ENCODE measurements around the gene SEC62.

The SEC62 gene

GRCh38 chr3:169971522-169971921, 4.9 kb downstream of the SEC62 start:
- TF ChIP-seq, protein P1, sequence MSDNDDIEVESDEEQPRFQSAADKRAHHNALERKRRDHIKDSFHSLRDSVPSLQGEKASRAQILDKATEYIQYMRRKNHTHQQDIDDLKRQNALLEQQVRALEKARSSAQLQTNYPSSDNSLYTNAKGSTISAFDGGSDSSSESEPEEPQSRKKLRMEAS (IDR thresholded peaks at IDR 0.05), result no peak
- TF ChIP-seq EGR1 (IDR thresholded peaks at IDR 0.05), result no peak
- TF ChIP-seq CEBPB (IDR thresholded peaks at IDR 0.05), result peak; percentile 82
- TF ChIP-seq, protein P2, sequence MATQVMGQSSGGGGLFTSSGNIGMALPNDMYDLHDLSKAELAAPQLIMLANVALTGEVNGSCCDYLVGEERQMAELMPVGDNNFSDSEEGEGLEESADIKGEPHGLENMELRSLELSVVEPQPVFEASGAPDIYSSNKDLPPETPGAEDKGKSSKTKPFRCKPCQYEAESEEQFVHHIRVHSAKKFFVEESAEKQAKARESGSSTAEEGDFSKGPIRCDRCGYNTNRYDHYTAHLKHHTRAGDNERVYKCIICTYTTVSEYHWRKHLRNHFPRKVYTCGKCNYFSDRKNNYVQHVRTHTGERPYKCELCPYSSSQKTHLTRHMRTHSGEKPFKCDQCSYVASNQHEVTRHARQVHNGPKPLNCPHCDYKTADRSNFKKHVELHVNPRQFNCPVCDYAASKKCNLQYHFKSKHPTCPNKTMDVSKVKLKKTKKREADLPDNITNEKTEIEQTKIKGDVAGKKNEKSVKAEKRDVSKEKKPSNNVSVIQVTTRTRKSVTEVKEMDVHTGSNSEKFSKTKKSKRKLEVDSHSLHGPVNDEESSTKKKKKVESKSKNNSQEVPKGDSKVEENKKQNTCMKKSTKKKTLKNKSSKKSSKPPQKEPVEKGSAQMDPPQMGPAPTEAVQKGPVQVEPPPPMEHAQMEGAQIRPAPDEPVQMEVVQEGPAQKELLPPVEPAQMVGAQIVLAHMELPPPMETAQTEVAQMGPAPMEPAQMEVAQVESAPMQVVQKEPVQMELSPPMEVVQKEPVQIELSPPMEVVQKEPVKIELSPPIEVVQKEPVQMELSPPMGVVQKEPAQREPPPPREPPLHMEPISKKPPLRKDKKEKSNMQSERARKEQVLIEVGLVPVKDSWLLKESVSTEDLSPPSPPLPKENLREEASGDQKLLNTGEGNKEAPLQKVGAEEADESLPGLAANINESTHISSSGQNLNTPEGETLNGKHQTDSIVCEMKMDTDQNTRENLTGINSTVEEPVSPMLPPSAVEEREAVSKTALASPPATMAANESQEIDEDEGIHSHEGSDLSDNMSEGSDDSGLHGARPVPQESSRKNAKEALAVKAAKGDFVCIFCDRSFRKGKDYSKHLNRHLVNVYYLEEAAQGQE (IDR thresholded peaks at IDR 0.05; ENCODE audit: low read depth), result no peak

- TF ChIP-seq RAD21 (IDR thresholded peaks at IDR 0.05; ENCODE audit: low read depth) (no peak), CEBPB (IDR thresholded peaks at IDR 0.05) (no peak), CREB1 (IDR thresholded peaks at IDR 0.05; ENCODE audit: low read depth) (no peak), USF1 (IDR thresholded peaks at IDR 0.05) (no peak), TCF12 (IDR thresholded peaks at IDR 0.05; ENCODE audit: low read depth) (no peak), EGR1 (IDR thresholded peaks at IDR 0.05) (no peak), ZBTB7A (IDR thresholded peaks at IDR 0.05; ENCODE audit: low read depth) (no peak), EP300 (IDR thresholded peaks at IDR 0.05; ENCODE audit: borderline replicate concordance) (no peak)
These were observed 13.4 kb downstream of the SEC62 start for GRCh38 chr3:169980055-169980454.

DNA sequence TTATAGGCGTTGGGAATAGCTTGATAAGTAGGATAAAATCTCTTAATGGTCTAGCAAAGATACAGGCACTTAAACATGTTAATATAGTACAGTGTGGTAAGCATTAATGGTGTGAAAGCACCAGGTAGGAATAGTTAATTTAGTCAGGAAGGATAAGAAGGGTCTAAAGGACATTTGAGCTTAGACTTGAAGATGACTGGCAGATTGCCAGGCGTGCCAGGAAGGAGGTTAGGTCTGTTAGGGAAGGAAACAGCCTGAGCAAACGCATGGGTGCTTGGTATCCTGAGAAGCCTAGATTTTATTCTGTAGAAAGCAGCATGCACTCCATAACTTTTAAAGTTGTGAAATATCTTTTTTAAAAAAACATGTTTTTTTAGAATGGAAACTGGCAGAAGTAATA, 17.7 kb downstream of the SEC62 start:
- 0 out of 2 replicates have a peak, but pooled peaks have one; percentile 23 for TF ChIP-seq NFIC (IDR thresholded peaks at IDR 0.05)
- TF ChIP-seq FOXM1 (IDR thresholded peaks at IDR 0.05; ENCODE audit: borderline replicate concordance, low read depth), result no peak

- TF ChIP-seq TCF12 (IDR thresholded peaks at IDR 0.05; ENCODE audit: low read depth) (no peak), USF1 (IDR thresholded peaks at IDR 0.05) (no peak), NFIC (IDR thresholded peaks at IDR 0.05) (no peak), RAD21 (IDR thresholded peaks at IDR 0.05; ENCODE audit: low read depth) (no peak), TEAD4 (IDR thresholded peaks at IDR 0.05) (no peak)
These were observed 23.8 kb downstream of the SEC62 start for GRCh38 chr3:169990431-169990830.

GRCh38 chr3:169992156-169992555, 25.5 kb downstream of the SEC62 start:
- TF ChIP-seq YY1 (IDR thresholded peaks at IDR 0.05; ENCODE audit: low read depth) (no peak), RAD21 (IDR thresholded peaks at IDR 0.05; ENCODE audit: low read depth) (no peak), CEBPB (IDR thresholded peaks at IDR 0.05) (no peak), TCF12 (IDR thresholded peaks at IDR 0.05; ENCODE audit: low read depth) (no peak), USF1 (IDR thresholded peaks at IDR 0.05) (no peak), ZBTB7A (IDR thresholded peaks at IDR 0.05; ENCODE audit: low read depth) (no peak), TEAD4 (IDR thresholded peaks at IDR 0.05) (no peak), FOXM1 (IDR thresholded peaks at IDR 0.05; ENCODE audit: borderline replicate concordance, low read depth) (no peak), EGR1 (IDR thresholded peaks at IDR 0.05) (no peak), CREB1 (IDR thresholded peaks at IDR 0.05; ENCODE audit: low read depth) (no peak), TAF1 (IDR thresholded peaks at IDR 0.05; ENCODE audit: low read depth) (no peak), NFIC (IDR thresholded peaks at IDR 0.05) (no peak), EP300 (IDR thresholded peaks at IDR 0.05; ENCODE audit: borderline replicate concordance) (no peak)
- TF ChIP-seq, protein P1 (IDR thresholded peaks at IDR 0.05), result no peak
- TF ChIP-seq, protein P2 (IDR thresholded peaks at IDR 0.05; ENCODE audit: low read depth), result no peak

GRCh38 chr3:169992781-169993180, 26.2 kb downstream of the SEC62 start:
- TF ChIP-seq NFIC (IDR thresholded peaks at IDR 0.05) (no peak), TAF1 (IDR thresholded peaks at IDR 0.05; ENCODE audit: low read depth) (no peak), RAD21 (IDR thresholded peaks at IDR 0.05; ENCODE audit: low read depth) (no peak), EGR1 (IDR thresholded peaks at IDR 0.05) (no peak), USF1 (IDR thresholded peaks at IDR 0.05) (no peak), CEBPB (IDR thresholded peaks at IDR 0.05) (no peak), TCF12 (IDR thresholded peaks at IDR 0.05; ENCODE audit: low read depth) (no peak), EP300 (IDR thresholded peaks at IDR 0.05; ENCODE audit: borderline replicate concordance) (no peak), CREB1 (IDR thresholded peaks at IDR 0.05; ENCODE audit: low read depth) (no peak), ZBTB7A (IDR thresholded peaks at IDR 0.05; ENCODE audit: low read depth) (no peak)
- TF ChIP-seq, protein P2 (IDR thresholded peaks at IDR 0.05; ENCODE audit: low read depth), result no peak

Data from Ishikawa (cell line).